Cerebellar nuclear complex (tissue), 1 donor: Measurements from ENCODE around the gene SORBS1.
"Not testable (repeated sequence)": the region's sequence is repeated elsewhere in the genome, so short reads cannot be mapped to it uniquely, and the experiment has no call there.

Experiments used
- DNase-seq, 2 experiments: peaks; one replicate each; lab custom pipeline; 2025; lab: John Stamatoyannopoulos, UW

SORBS1 gene

GRCh38 chr10:95482501-95483233 is 78.5 kb downstream of the SORBS1 start:
- no peak for DNase-seq

GRCh38 chr10:95480901-95481491 is 80.2 kb downstream of the SORBS1 start:
- no peak for DNase-seq

GRCh38 chr10:95480102-95480900 is 80.9 kb downstream of the SORBS1 start:
- DNase-seq = no peak

DNA sequence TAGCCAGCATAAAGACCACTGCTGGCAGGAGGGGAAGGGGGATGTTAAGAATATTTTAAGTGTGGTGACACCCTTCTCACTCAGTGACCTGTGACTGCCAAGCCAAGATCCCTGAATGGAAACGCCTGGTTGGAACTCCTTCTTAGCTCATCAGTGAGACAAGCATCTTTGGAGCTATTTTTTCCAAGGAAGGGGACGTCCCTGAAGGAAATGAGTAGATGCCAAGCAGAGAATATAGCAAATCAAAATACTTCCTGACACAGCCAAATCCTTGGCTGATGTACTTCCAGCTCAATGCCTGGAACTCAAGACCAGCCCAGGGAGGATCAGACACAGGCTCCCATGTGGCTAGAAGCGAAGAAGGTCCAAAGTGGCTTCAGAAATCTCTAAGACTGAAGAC is 82.2 kb downstream of the SORBS1 start:
- no peak for DNase-seq

DNA sequence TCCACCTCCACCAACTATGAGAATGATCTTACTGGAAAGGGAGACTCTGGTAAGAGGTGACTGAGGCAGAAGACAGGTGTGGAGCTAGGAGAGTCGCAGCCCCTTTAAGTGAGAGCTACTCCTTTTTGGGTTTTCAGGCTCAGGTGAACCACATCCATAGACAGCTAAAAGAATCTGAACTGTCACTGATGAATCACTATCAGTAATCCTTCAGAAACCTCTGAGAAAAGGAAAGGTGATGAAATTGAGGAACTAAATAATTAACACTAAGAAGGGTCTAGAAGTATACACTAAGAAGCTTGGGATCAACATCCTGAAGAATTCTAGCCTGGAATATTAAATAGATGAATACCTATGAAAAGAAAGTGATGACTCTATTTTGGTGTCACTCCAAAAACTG is 83.0 kb downstream of the SORBS1 start:
- no peak for DNase-seq

DNA sequence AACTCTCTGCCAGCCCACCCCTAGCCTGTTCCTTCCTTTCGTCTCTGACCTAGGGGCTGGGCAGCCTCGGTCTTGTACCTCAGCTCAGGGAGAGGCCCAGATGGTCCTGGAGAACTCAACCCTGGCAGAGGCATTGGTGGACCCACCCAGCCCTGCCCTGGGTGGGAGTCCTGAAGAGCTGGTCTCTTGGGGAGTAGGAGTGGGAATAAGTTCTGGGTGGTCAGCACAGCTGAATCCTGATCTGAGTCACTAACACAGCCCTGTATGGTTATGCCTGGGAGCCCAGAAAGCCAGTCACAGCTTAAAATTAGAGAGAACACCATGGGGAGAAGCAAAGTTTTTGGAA is 84.0 kb downstream of the SORBS1 start:
- no peak for DNase-seq

DNA sequence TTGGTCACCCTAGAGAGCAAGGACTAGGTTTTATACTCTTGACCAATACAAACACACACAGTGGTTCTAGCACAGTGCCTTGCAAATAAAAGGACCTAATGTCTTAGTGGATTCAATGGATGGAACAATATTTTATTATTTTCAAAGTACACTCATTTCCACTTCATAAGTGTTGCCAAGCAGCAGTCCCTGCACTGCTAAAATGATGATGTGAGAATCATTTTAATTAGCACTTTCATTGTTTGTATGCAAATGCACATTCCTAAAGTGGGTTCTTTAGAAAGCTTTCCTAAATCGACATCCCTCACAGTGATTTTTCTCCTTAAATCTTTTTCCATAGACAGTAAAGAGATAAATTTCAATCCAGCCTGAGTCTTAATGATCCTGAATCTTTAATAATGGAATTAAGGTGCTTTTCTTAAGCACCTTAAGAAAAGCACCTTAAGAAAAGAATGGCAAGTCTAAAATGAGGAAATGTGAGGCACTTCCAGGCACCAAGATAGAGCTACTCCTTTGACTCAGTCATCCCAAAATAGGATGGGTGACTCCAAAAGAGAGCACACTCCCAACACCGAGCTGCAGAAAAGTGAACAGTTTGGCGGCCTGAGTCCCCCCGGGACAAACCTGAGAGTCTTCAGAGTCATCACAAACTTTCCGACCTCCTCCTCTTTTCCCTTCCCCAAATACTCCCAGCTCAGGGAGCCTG is 84.5 kb downstream of the SORBS1 start:
- no peak for DNase-seq

GRCh38 chr10:95475827-95476468 is 85.2 kb downstream of the SORBS1 start:
- DNase-seq = no peak

DNA sequence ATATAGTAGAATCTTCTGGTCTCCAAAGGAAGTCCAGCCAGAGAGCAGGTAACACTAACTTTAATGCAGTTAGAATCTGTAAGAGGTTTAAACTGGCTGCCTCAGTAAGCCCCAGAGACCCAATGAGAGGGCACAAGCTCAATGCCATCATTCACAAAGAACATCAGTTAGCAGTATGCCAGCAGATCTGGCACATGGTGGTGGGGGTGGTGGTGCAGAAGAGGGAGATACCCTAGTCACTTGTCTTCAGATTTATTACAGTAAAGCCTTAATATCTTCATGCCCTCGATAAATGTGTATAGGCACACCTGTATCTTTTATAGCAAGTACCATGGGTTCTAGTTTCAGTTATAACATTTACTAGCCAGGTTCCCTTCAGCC is 86.2 kb downstream of the SORBS1 start:
- DNase-seq = no peak

DNA sequence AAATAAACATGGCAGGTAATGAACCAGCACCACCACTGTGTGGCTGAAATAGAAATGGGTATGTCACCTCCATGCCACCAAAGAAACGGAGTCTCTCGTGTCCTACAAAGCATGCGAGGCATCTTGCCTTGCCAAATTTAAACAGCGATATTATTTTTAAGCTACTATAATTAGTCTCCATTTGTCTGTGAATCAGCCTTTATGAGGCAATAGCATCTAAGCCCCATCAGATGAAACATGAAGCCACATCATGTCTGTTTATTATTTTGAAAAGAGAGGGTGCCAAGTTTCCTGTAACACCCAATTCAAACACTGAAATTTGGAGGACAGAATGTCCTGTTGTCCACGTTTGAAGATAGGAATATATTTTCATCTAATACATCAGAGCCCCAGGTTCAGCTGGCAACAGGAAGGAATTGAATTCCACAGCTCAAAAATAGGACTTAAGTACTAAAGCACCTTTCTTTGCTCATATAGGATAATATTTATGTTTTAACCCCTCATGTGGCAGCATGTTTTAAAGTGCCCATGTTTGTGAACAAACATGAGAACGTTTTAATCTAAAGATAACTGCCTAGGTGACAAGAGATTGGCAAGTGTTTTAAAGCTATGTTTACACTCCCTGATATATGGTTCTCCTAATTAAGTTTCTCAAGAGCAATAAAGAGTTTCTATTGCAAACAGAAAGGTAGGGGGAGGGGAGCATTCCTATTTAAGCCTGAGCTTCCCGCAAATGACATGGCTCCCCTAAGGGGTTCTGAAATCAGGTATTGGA is 86.8 kb downstream of the SORBS1 start:
- no peak for DNase-seq

- DNase-seq = no peak
Observed at GRCh38 chr10:95472304-95473088, 88.7 kb downstream of the SORBS1 start.

GRCh38 chr10:95469676-95470075 is 91.5 kb downstream of the SORBS1 start:
- no peak for DNase-seq

- no peak for DNase-seq
Observed at GRCh38 chr10:95469251-95469650, 91.9 kb downstream of the SORBS1 start.

DNA sequence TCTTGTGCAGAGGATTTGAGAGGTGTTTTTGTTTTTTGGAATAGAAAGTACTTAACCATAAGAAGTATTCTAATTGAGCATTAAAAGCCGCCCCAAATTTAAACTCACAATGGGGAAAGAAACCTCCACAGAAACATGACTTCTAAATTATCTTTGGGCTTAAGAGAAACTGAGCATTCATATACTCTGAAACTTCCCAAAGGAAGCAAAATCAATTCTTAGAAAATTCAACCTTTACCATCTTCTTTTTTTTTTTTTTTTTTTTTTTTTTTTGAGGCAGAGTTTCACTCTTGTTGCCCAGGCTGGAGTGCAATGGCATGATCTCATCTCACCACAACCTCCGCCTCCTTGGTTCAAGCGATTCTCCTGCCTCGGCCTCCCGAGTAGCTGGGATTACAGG is 93.5 kb downstream of the SORBS1 start:
- not testable (repeated sequence) for DNase-seq

- no peak for DNase-seq
Observed at GRCh38 chr10:95467162-95467599, 94.0 kb downstream of the SORBS1 start.

DNA sequence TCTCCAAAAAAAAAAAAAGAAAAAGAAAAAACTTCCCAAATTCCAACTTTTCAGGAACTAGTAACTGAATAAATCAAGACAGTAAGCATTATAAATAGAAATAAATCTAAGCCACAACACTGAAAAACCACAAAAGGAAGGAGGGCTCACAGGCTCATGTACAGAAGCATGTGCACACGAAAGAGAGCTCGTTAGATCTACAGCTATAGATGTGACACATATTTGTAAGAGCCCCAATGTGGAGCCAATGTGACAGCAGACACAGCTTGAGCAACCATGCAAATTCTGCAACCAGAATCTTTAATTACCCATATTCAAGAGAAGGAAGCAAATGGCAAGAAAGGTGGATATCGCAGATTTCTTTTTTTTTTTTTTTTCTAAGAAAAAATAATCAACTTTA is 94.7 kb downstream of the SORBS1 start:
- DNase-seq = no peak

DNA sequence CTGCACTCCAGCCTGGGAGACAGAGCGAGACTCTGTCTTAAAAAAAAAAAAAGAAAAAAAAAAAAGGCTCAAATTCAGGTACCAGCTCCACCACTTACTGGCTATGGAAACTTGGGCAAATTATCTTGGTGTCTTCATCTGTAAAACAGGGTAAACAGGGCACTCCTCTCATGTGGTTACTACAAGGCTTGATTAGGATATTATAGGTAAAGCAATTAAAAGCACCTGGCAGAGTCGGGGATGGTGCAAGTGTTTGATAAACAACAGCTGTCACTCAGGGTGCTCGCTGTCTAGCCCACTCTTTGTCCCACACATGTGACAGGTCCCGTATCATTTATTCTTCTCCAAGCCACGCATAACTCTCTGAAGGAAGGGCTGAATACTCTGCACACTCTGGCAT is 96.9 kb downstream of the SORBS1 start:
- DNase-seq = no peak

GRCh38 chr10:95462740-95463667 is 98.2 kb downstream of the SORBS1 start:
- no peak for DNase-seq

DNA sequence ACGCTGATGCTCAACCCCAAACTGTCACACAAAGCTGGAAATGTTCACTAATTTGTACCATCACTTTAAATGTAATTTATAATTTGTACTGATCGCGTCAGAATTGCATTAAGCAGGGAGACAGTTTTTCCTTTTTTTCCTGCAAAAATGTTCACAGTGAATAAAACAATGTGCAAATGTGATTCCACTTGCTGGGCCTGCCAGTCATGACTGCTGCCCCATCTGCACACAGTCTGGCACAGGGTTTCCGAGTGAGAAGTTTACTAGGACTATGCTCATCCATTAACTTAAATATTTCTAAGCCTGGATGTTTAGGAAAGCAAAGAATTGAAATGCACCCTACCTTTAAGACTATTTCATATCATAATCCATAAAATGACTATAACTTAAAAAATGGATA is 99.6 kb downstream of the SORBS1 start:
- DNase-seq = no peak
